NCI-H146 treated with DMSO at 0.1 percent for 48 hours (cell line): ENCODE results near the gene LHX2.
A peak's percentile ranks its signal among the peaks of the same experiment; 100 is the strongest.

Source experiments
- DNase-seq: peaks from one replicate; lab custom pipeline; 2025; ENCODE audit not compliant: unreplicated experiment; lab: John Stamatoyannopoulos, UW

Gene LHX2

GRCh38 chr9:123998970-123999621 lies 12.5 kb upstream of the LHX2 start:
- DNase-seq: no peak

- no peak for DNase-seq
These were observed 11.9 kb upstream of the LHX2 start for GRCh38 chr9:123999661-124000060.

- no peak for DNase-seq
These were observed 11.3 kb upstream of the LHX2 start for GRCh38 chr9:124000161-124000783.

- DNase-seq: peak; percentile 8
These were observed 10.6 kb upstream of the LHX2 start for GRCh38 chr9:124000784-124001457.

- no peak for DNase-seq
These were observed 10.1 kb upstream of the LHX2 start for GRCh38 chr9:124001458-124001799.

GRCh38 chr9:124001866-124002525 lies 9.6 kb upstream of the LHX2 start:
- DNase-seq: no peak

- no peak for DNase-seq
These were observed 7.8 kb upstream of the LHX2 start for GRCh38 chr9:124003636-124004349.

- DNase-seq: no peak
These were observed 7.0 kb upstream of the LHX2 start for GRCh38 chr9:124004593-124004992.

GRCh38 chr9:124005029-124005771 lies 6.4 kb upstream of the LHX2 start:
- DNase-seq: no peak

- DNase-seq: no peak
These were observed 4.9 kb upstream of the LHX2 start for GRCh38 chr9:124006448-124007361.

GRCh38 chr9:124007565-124008302 lies 3.8 kb upstream of the LHX2 start:
- no peak for DNase-seq

- DNase-seq: peak; percentile 4
These were observed 3.3 kb upstream of the LHX2 start for GRCh38 chr9:124008303-124008693.

GRCh38 chr9:124008694-124009530 lies 2.7 kb upstream of the LHX2 start:
- peak; percentile 10 for DNase-seq

- no peak for DNase-seq
These were observed 1.9 kb upstream of the LHX2 start for GRCh38 chr9:124009531-124010217.

GRCh38 chr9:124010303-124010664 lies 1.3 kb upstream of the LHX2 start:
- DNase-seq: no peak

- no peak for DNase-seq
These were observed 775 bp upstream of the LHX2 start for GRCh38 chr9:124010665-124011321.
